K562 (cell line): ENCODE data around the gene C1D. TPM values are rescaled to one million over a fixed set of nuclear protein-coding genes. Genes with fewer than 3 reads are reported as not detected.
A peak's percentile ranks its signal among the peaks of the same experiment; 100 is the strongest.

Source experiments
- ARID1B ChIP-seq: fragments of 450-650 bp; IDR thresholded peaks from 2 replicates; pipeline ENCODE4 v1.6.1; 2016; ENCODE audit warnings: antibody characterized with exemption, mild to moderate bottlenecking, inconsistent platforms
- BHLHE40 ChIP-seq: IDR thresholded peaks from 2 replicates; pipeline ENCODE4 v1.6.1; 2011; ENCODE audit warnings: low read length, improper control_type of control experiment
- CBFB ChIP-seq: sonication (generic); formaldehyde crosslinking; IDR thresholded peaks from 2 replicates; pipeline ENCODE4 v1.4.0; 2020; ENCODE audit warnings: mild to moderate bottlenecking, missing genetic modification reagents
- CBX3 ChIP-seq, 2 experiments: IDR thresholded peaks; 1 replicate in 1 of 2; 2 replicates in 1 of 2; pipeline ENCODE4 v1.6.1; 2012; ENCODE audit warnings: inconsistent platforms in 2 of 2, low read length in 2 of 2, borderline replicate concordance in 1 of 2, control low read depth in 1 of 2
- CC2D1A ChIP-seq: fragments of 450-650 bp; IDR thresholded peaks from 2 replicates; pipeline ENCODE4 v1.6.1; 2017; ENCODE audit warnings: mild to moderate bottlenecking
- EHMT2 ChIP-seq: fragments of 450-650 bp; IDR thresholded peaks from 2 replicates; pipeline ENCODE4 v1.6.1; 2018; ENCODE audit warnings: antibody characterized with exemption
- ETV5 ChIP-seq: sonication (generic); formaldehyde crosslinking; IDR thresholded peaks from 2 replicates; pipeline ENCODE4 v1.4.0; 2020; ENCODE audit warnings: low read depth, mild to moderate bottlenecking, missing genetic modification reagents
- ETV6 ChIP-seq, 3 experiments: fragments of 150-350 bp in 1 of 3; sonication (generic) in 1 of 3; formaldehyde crosslinking in 1 of 3; IDR thresholded peaks; 2 replicates each; pipeline versions ENCODE4 v1.6.1 to v1.8.0; 2014 to 2022; ENCODE audit warnings: borderline replicate concordance in 2 of 3, low read depth in 2 of 3, antibody characterized with exemption in 1 of 3, low read length in 1 of 3, mild to moderate bottlenecking in 1 of 3, missing genetic modification reagents in 1 of 3
- FOXA1 ChIP-seq: fragments of 450-650 bp; IDR thresholded peaks from 2 replicates; pipeline ENCODE4 v1.6.1; 2016; ENCODE audit warnings: mild to moderate bottlenecking, borderline replicate concordance
- HDAC1 ChIP-seq, 2 experiments: fragments of 450-650 bp; IDR thresholded peaks; 2 replicates each; pipeline ENCODE4 v1.6.1; 2016 to 2017; ENCODE audit warnings: inconsistent platforms in 1 of 2, mild to moderate bottlenecking in 1 of 2, moderate library complexity in 1 of 2
- JUND ChIP-seq, 2 experiments: IDR thresholded peaks; 2 replicates in 1 of 2; 3 replicates in 1 of 2; pipeline ENCODE4 v1.6.1; 2011; ENCODE audit warnings: borderline replicate concordance in 2 of 2, low read depth in 2 of 2, low read length in 2 of 2, improper control_type of control experiment in 1 of 2, missing biosample characterization in 1 of 2, missing genetic modification characterization in 1 of 2, missing genetic modification reagents in 1 of 2
- KDM1A ChIP-seq, 2 experiments: fragments of 450-650 bp; IDR thresholded peaks; 2 replicates each; pipeline ENCODE4 v1.6.1; 2016; ENCODE audit warnings: mild to moderate bottlenecking in 2 of 2
- KLF6 ChIP-seq: fragments of 250-450 bp; sonication (Bioruptor Pico); IDR thresholded peaks from 2 replicates; pipeline ENCODE4 v1.4.0; 2020; ENCODE audit warnings: mild to moderate bottlenecking, moderate library complexity, borderline replicate concordance
- MTA1 ChIP-seq: fragments of 450-650 bp; IDR thresholded peaks from 2 replicates; pipeline ENCODE4 v1.6.1; 2017; ENCODE audit warnings: borderline replicate concordance
- NRF1 ChIP-seq, 2 experiments: fragments of 450-650 bp; IDR thresholded peaks in 1 of 2; conservative IDR thresholded peaks in 1 of 2; 2 replicates each; pipeline ENCODE4 v1.6.1; 2014; ENCODE audit warnings: mild to moderate bottlenecking in 2 of 2
- PML ChIP-seq: IDR thresholded peaks from 2 replicates; pipeline ENCODE4 v1.6.1; 2012; ENCODE audit warnings: low read length, inconsistent platforms
- RCOR1 ChIP-seq, 2 experiments: IDR thresholded peaks; 2 replicates each; pipeline ENCODE4 v1.6.1; 2012; ENCODE audit warnings: low read depth in 2 of 2, low read length in 2 of 2, borderline replicate concordance in 1 of 2, improper control_type of control experiment in 1 of 2
- RUNX1 ChIP-seq: sonication (generic); IDR thresholded peaks from 2 replicates; pipeline ENCODE4 v1.6.1; 2016; ENCODE audit warnings: antibody characterized with exemption, low read depth
- TAL1 ChIP-seq: fragments of 450-650 bp; IDR thresholded peaks from 2 replicates; pipeline ENCODE4 v1.6.1; 2016; ENCODE audit warnings: mild to moderate bottlenecking
- TEAD1 ChIP-seq, 2 experiments: fragments of 450-650 bp in 1 of 2; sonication (generic) in 1 of 2; formaldehyde crosslinking; IDR thresholded peaks; 2 replicates each; pipeline versions ENCODE4 v1.4.0 to v1.8.0; 2020 to 2022; ENCODE audit warnings: mild to moderate bottlenecking in 2 of 2, missing genetic modification reagents in 1 of 2
- TFAM ChIP-seq: fragments of 250-450 bp; sonication (Bioruptor Pico); conservative IDR thresholded peaks from 2 replicates; pipeline ENCODE4 v1.5.0; 2021; ENCODE audit warnings: mild to moderate bottlenecking, moderate library complexity
- polyA plus RNA-seq, 8 experiments: library from polyadenylated mRNA; depleted of rRNA in 4 of 8; stranded (reverse) in 5 of 8; unstranded in 3 of 8; fragments of >200 nt; fragmentation: Nextera tagmentation in 2 of 8; fragmentation: Illumina TruSeq in 1 of 8; extraction: Ambion mirVana in 2 of 8; extraction: Trizol in 1 of 8; gene quantifications; 2 replicates each; pipeline versions ENCODE4 v1.2.1 to v1.2.3, GENCODE V29; 2011 to 2014; ENCODE audit warnings: inconsistent platforms in 1 of 8, missing spikeins in 1 of 8
- total RNA-seq, 7 experiments: library from RNA; depleted of rRNA in 6 of 7; stranded (reverse); fragments of >200 nt in 6 of 7; fragmentation: Illumina TruSeq in 2 of 7; extraction: Trizol in 2 of 7; gene quantifications; 2 replicates each; pipeline versions ENCODE4 v1.2.1 to v1.2.3, GENCODE V29; 2011 to 2021; ENCODE audit warnings: low replicate concordance in 1 of 7
- TF ChIP-seq, protein P1 (sequence below): fragments of 450-650 bp; IDR thresholded peaks from 2 replicates; pipeline ENCODE4 v1.7.1; 2018; ENCODE audit warnings: mild to moderate bottlenecking, low read depth; ENCODE audit not compliant: partially characterized antibody
- TF ChIP-seq, protein P2 (sequence below): fragments of 450-650 bp; IDR thresholded peaks from 2 replicates; pipeline ENCODE4 v1.6.1; 2016; ENCODE audit warnings: low read depth, mild to moderate bottlenecking, moderate library complexity
- TF ChIP-seq, protein P3 (sequence below): fragments of 450-650 bp; IDR thresholded peaks from 2 replicates; pipeline ENCODE4 v1.7.0; 2016; ENCODE audit warnings: borderline replicate concordance

C1D gene
- total and polyA plus RNA-seq, 9 of the 15 experiments (the other 6 are each of a cell fraction or from before 2014, with no cell fraction given): 33.2 to 123 (median 56.5) TPM

GRCh38 chr2:67993329-67993728 lies 69.5 kb downstream of the C1D start (continued):
- TF ChIP-seq, protein P1, sequence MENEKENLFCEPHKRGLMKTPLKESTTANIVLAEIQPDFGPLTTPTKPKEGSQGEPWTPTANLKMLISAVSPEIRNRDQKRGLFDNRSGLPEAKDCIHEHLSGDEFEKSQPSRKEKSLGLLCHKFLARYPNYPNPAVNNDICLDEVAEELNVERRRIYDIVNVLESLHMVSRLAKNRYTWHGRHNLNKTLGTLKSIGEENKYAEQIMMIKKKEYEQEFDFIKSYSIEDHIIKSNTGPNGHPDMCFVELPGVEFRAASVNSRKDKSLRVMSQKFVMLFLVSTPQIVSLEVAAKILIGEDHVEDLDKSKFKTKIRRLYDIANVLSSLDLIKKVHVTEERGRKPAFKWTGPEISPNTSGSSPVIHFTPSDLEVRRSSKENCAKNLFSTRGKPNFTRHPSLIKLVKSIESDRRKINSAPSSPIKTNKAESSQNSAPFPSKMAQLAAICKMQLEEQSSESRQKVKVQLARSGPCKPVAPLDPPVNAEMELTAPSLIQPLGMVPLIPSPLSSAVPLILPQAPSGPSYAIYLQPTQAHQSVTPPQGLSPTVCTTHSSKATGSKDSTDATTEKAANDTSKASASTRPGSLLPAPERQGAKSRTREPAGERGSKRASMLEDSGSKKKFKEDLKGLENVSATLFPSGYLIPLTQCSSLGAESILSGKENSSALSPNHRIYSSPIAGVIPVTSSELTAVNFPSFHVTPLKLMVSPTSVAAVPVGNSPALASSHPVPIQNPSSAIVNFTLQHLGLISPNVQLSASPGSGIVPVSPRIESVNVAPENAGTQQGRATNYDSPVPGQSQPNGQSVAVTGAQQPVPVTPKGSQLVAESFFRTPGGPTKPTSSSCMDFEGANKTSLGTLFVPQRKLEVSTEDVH: no peak
- 0 out of 4 replicates have a peak, but pooled peaks of 1 of the 2 experiments have one; percentile 45 for TF ChIP-seq TEAD1 (CRISPR knock-in tag; IDR thresholded peaks at IDR 0.05)
- 0 out of 2 replicates have a peak, but pooled peaks have one; percentile 78 for TF ChIP-seq RUNX1
- TF ChIP-seq, protein P2, sequence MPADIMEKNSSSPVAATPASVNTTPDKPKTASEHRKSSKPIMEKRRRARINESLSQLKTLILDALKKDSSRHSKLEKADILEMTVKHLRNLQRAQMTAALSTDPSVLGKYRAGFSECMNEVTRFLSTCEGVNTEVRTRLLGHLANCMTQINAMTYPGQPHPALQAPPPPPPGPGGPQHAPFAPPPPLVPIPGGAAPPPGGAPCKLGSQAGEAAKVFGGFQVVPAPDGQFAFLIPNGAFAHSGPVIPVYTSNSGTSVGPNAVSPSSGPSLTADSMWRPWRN: peak; percentile 79
- TF ChIP-seq BHLHE40: peak; percentile 30; the same call in 1 of the 2 replicates
- TF ChIP-seq CC2D1A: peak; percentile 78; the same call in 1 of the 2 replicates
- TF ChIP-seq ETV6 (IDR thresholded peaks at IDR 0.05; ENCODE audit: borderline replicate concordance in 1 of 2, low read depth in 2 of 2, low read length in 1 of 2): 0 out of 4 replicates have a peak, but pooled peaks of 1 of the 2 experiments have one; percentile 30
- TF ChIP-seq ETV6 (CRISPR knock-in tag; IDR thresholded peaks at IDR 0.05; ENCODE audit: borderline replicate concordance): no peak
- peak; percentile 21 to 93; a peak in 3 of 4 replicates for TF ChIP-seq RCOR1 (IDR thresholded peaks at IDR 0.05; ENCODE audit: borderline replicate concordance in 1 of 2, low read depth in 2 of 2, low read length in 2 of 2)
- TF ChIP-seq KLF6: 0 out of 2 replicates have a peak, but pooled peaks have one; percentile 10
- TF ChIP-seq ETV5 (CRISPR knock-in tag): peak; percentile 55; the same call in 1 of the 2 replicates
- TF ChIP-seq MTA1: no peak
- TF ChIP-seq, protein P3, sequence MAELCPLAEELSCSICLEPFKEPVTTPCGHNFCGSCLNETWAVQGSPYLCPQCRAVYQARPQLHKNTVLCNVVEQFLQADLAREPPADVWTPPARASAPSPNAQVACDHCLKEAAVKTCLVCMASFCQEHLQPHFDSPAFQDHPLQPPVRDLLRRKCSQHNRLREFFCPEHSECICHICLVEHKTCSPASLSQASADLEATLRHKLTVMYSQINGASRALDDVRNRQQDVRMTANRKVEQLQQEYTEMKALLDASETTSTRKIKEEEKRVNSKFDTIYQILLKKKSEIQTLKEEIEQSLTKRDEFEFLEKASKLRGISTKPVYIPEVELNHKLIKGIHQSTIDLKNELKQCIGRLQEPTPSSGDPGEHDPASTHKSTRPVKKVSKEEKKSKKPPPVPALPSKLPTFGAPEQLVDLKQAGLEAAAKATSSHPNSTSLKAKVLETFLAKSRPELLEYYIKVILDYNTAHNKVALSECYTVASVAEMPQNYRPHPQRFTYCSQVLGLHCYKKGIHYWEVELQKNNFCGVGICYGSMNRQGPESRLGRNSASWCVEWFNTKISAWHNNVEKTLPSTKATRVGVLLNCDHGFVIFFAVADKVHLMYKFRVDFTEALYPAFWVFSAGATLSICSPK: no peak
- TF ChIP-seq PML: peak; percentile 97
- peak in 1 of 2 experiments; percentile 66; a peak in 2 of 4 replicates for TF ChIP-seq HDAC1 (IDR thresholded peaks at IDR 0.05)
- no peak for TF ChIP-seq JUND (IDR thresholded peaks at IDR 0.05; ENCODE audit: borderline replicate concordance, low read depth, low read length)
- peak; percentile 44; the same call in 1 of the 3 replicates for TF ChIP-seq JUND (tag; IDR thresholded peaks at IDR 0.05; ENCODE audit: borderline replicate concordance, low read depth, low read length)
- TF ChIP-seq TAL1: peak; percentile 98
- no peak for TF ChIP-seq TFAM (CRISPR knock-in tag)
- peak in 1 of 2 experiments; percentile 43; a peak in 1 of 3 replicates for TF ChIP-seq CBX3 (IDR thresholded peaks at IDR 0.05; ENCODE audit: borderline replicate concordance in 1 of 2, low read length in 2 of 2)
- TF ChIP-seq ARID1B: peak; percentile 97
- peak; percentile 77; the same call in 1 of the 2 replicates for TF ChIP-seq CBFB (CRISPR knock-in tag)
- TF ChIP-seq FOXA1: peak; percentile 69
- TF ChIP-seq KDM1A (IDR thresholded peaks at IDR 0.05): peak; percentile 75 to 92
- no peak for TF ChIP-seq NRF1 (conservative IDR thresholded peaks at IDR 0.05 in 1 of 2, IDR thresholded peaks at IDR 0.05 in 1 of 2)
- peak; percentile 77; the same call in 1 of the 2 replicates for TF ChIP-seq EHMT2
